HepG2 (cell line): ENCODE results near the gene SPTSSB. TPM values are rescaled to one million over a fixed set of nuclear protein-coding genes. Genes with fewer than 3 reads are reported as not detected.

ENCODE experiments used
- ATF1 ChIP-seq: IDR thresholded peaks from 2 replicates; pipeline ENCODE4 v1.6.1; 2016; ENCODE audit warnings: mild to moderate bottlenecking, control low read depth
- ELK4 ChIP-seq: sonication (generic); formaldehyde crosslinking; IDR thresholded peaks from 2 replicates; pipeline ENCODE4 v1.9.0; 2021; ENCODE audit warnings: missing genetic modification reagents, borderline replicate concordance
- FLYWCH1 ChIP-seq: sonication (generic); formaldehyde crosslinking; IDR thresholded peaks from 2 replicates; pipeline ENCODE4 v1.8.1; 2023; ENCODE audit warnings: mild to moderate bottlenecking, missing genetic modification reagents
- FOXJ3 ChIP-seq: sonication (generic); formaldehyde crosslinking; IDR thresholded peaks from 2 replicates; pipeline ENCODE4 v1.4.0; 2020; ENCODE audit warnings: missing genetic modification reagents, mild to moderate bottlenecking, borderline replicate concordance
- MBNL3 ChIP-seq: fragments of 250-450 bp; sonication (Bioruptor Pico); conservative IDR thresholded peaks from 2 replicates; pipeline ENCODE4 v1.8.0; 2022; ENCODE audit warnings: mild to moderate bottlenecking, inconsistent platforms
- MIXL1 ChIP-seq: IDR thresholded peaks from 2 replicates; pipeline ENCODE4 v1.6.1; 2016
- MNT ChIP-seq: fragments of 450-650 bp; IDR thresholded peaks from 2 replicates; pipeline ENCODE4 v1.6.1; 2016
- PAXIP1 ChIP-seq: sonication (generic); formaldehyde crosslinking; conservative IDR thresholded peaks from 2 replicates; pipeline ENCODE4 v1.4.0; 2020; ENCODE audit warnings: mild to moderate bottlenecking, missing genetic modification reagents, moderate library complexity
- PBX3 ChIP-seq: sonication (generic); formaldehyde crosslinking; IDR thresholded peaks from 2 replicates; pipeline ENCODE4 v1.8.1; 2023; ENCODE audit warnings: missing genetic modification reagents, inconsistent platforms, borderline replicate concordance
- PHF21A ChIP-seq: sonication (generic); formaldehyde crosslinking; IDR thresholded peaks from 2 replicates; pipeline ENCODE4 v1.5.0; 2020; ENCODE audit warnings: mild to moderate bottlenecking, missing genetic modification reagents
- TCF7L2 ChIP-seq: IDR thresholded peaks from 2 replicates; pipeline ENCODE4 v1.6.1; 2011; ENCODE audit warnings: mild to moderate bottlenecking, low read depth, low read length, moderate library complexity
- U2AF2 ChIP-seq: fragments of 200-400 bp; formaldehyde crosslinking; IDR thresholded peaks from 2 replicates; pipeline ENCODE4 v1.6.1; 2017; ENCODE audit warnings: low read depth, mild to moderate bottlenecking, low read length
- XRCC5 ChIP-seq: fragments of 200-400 bp; formaldehyde crosslinking; optimal IDR thresholded peaks from 2 replicates; pipeline ENCODE3; 2017; ENCODE audit warnings: mild to moderate bottlenecking, low read length
- ZFP90 ChIP-seq: sonication (generic); formaldehyde crosslinking; IDR thresholded peaks from 2 replicates; pipeline ENCODE4 v1.8.0; 2022; ENCODE audit warnings: missing genetic modification reagents, mild to moderate bottlenecking, inconsistent platforms, borderline replicate concordance
- ZNF20 ChIP-seq: sonication (generic); formaldehyde crosslinking; IDR thresholded peaks from 2 replicates; pipeline ENCODE4 v1.4.0; 2020; ENCODE audit warnings: mild to moderate bottlenecking, moderate library complexity, missing genetic modification reagents
- ZNF24 ChIP-seq: fragments of 450-650 bp; IDR thresholded peaks from 2 replicates; pipeline ENCODE4 v1.6.1; 2017; ENCODE audit warnings: antibody characterized with exemption, mild to moderate bottlenecking
- ZNF275 ChIP-seq: sonication (generic); formaldehyde crosslinking; IDR thresholded peaks from 2 replicates; pipeline ENCODE4 v1.8.0; 2022; ENCODE audit warnings: missing genetic modification reagents, mild to moderate bottlenecking, inconsistent platforms, borderline replicate concordance
- ZNF292 ChIP-seq: sonication (generic); formaldehyde crosslinking; IDR thresholded peaks from 2 replicates; pipeline ENCODE4 v1.8.1; 2022; ENCODE audit warnings: mild to moderate bottlenecking, low read depth, missing genetic modification reagents, borderline replicate concordance
- ZNF34 ChIP-seq: sonication (generic); formaldehyde crosslinking; IDR thresholded peaks from 2 replicates; pipeline ENCODE4 v1.4.0; 2020; ENCODE audit warnings: mild to moderate bottlenecking, missing genetic modification reagents, borderline replicate concordance
- polyA plus RNA-seq, 8 experiments: library from polyadenylated mRNA; depleted of rRNA in 3 of 8; stranded (reverse) in 7 of 8; unstranded in 1 of 8; fragments of >200 nt; fragmentation: Illumina TruSeq in 4 of 8; extraction: Trizol in 4 of 8; gene quantifications; 2 replicates each; pipeline versions ENCODE4 v1.2.1 to v1.2.3, GENCODE V29; 2011 to 2016; ENCODE audit warnings: low read depth in 4 of 8, missing spikeins in 1 of 8, mixed read lengths in 1 of 8; ENCODE audit not compliant: insufficient read depth in 1 of 8
- total RNA-seq, 5 experiments: library from RNA; depleted of rRNA; stranded (reverse); fragments of >200 nt; fragmentation: Illumina TruSeq; extraction: Trizol; gene quantifications; 2 replicates each; pipeline ENCODE4 v1.2.3, GENCODE V29; 2016; ENCODE audit warnings: low read depth in 1 of 5

The SPTSSB gene
- total and polyA plus RNA-seq, 2 of the 13 experiments (the other 11 are each of a cell fraction or from before 2014, with no cell fraction given) = 0.51 to 2.4 TPM

- TF ChIP-seq ELK4 (CRISPR knock-in tag) = no peak
- peak; percentile 40 for TF ChIP-seq XRCC5
- TF ChIP-seq ZFP90 (CRISPR knock-in tag) = no peak
- no peak for TF ChIP-seq TCF7L2
- no peak for TF ChIP-seq FOXJ3
- TF ChIP-seq PHF21A (CRISPR knock-in tag) = peak; percentile 45; the same call in 1 of the 2 replicates
- TF ChIP-seq PAXIP1 = peak; percentile 43
- TF ChIP-seq MBNL3 (CRISPR knock-in tag) = no peak
- TF ChIP-seq PBX3 (CRISPR knock-in tag) = no peak
- TF ChIP-seq U2AF2 = no peak
- TF ChIP-seq ZNF292 (CRISPR knock-in tag) = peak; percentile 64
- no peak for TF ChIP-seq FLYWCH1 (CRISPR knock-in tag)
- no peak for TF ChIP-seq ATF1 (CRISPR knock-in tag)
- 0 out of 2 replicates have a peak, but pooled peaks have one; percentile 56 for TF ChIP-seq ZNF34
- no peak for TF ChIP-seq ZNF20
- no peak for TF ChIP-seq ZNF24
- TF ChIP-seq MIXL1 (CRISPR knock-in tag) = 0 out of 2 replicates have a peak, but pooled peaks have one; percentile 11
- no peak for TF ChIP-seq MNT
- no peak for TF ChIP-seq ZNF275 (CRISPR knock-in tag)
Measured at GRCh38 chr3:161371441-161372320, at the start of gene SPTSSB (continued).
